Sigmoid colon (tissue), 4 donors: ENCODE results near the gene MMP2.

ENCODE experiments used
- CTCF ChIP-seq, 4 experiments: fragments of 450-650 bp in 3 of 4; fragments of 200-600 bp in 1 of 4; IDR thresholded peaks; one replicate each; pipeline ENCODE4 v1.5.1; 2016 to 2019; ENCODE audit warnings: antibody characterized with exemption in 4 of 4, mild to moderate bottlenecking in 3 of 4, moderate library complexity in 2 of 4
- POLR2A ChIP-seq, 2 donors: fragments of 450-650 bp; IDR thresholded peaks; one replicate each; pipeline ENCODE4 v1.6.1; 2016; ENCODE audit warnings: antibody characterized with exemption in 2 of 2, mild to moderate bottlenecking in 2 of 2, moderate library complexity in 2 of 2
- POLR2AphosphoS5 ChIP-seq, 4 donors: sonication (generic); formaldehyde crosslinking; IDR thresholded peaks; one replicate each; pipeline ENCODE4 v1.6.1; 2017; ENCODE audit warnings: antibody characterized with exemption in 4 of 4

GRCh38 chr16:55505333-55506015, 26.5 kb downstream of the MMP2 start:
- TF ChIP-seq CTCF (IDR thresholded peaks at IDR 0.05) (no peak), POLR2AphosphoS5 (IDR thresholded peaks at IDR 0.05) (no peak), POLR2A (IDR thresholded peaks at IDR 0.05) (no peak)
